PC-9 (cell line): ENCODE measurements around the gene EPHA3.

ENCODE experiments used
- EZH2 ChIP-seq: fragments of 200-600 bp; sonication (generic); IDR thresholded peaks from 2 replicates; pipeline ENCODE4 v1.8.0; 2017; ENCODE audit warnings: antibody characterized with exemption, low read depth
- TF ChIP-seq, protein P1 (sequence below): fragments of 200-600 bp; sonication (generic); conservative IDR thresholded peaks from 2 replicates; pipeline ENCODE4 v1.6.1; 2017; ENCODE audit warnings: mixed run types, antibody characterized with exemption, mild to moderate bottlenecking, moderate library complexity

DNA sequence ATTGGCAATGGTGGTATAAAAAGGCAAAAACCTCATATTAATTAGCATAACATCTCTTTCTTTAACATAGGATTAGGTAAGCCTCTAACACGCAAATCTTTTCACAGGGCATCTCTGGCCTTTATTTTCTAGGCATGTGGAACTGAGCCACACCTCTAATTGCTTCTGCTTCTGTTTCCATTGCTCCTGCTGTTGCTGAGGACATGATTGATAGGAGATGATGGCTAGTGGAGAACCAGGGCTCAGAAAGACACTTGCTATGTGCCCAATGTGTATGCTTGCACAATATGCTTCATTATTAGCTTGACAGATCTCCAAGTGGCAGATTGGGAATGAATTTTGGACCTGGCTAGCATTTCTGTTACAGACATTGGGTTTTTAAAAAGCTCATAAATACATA lies 114.5 kb downstream of the EPHA3 start:
- TF ChIP-seq, protein P1, sequence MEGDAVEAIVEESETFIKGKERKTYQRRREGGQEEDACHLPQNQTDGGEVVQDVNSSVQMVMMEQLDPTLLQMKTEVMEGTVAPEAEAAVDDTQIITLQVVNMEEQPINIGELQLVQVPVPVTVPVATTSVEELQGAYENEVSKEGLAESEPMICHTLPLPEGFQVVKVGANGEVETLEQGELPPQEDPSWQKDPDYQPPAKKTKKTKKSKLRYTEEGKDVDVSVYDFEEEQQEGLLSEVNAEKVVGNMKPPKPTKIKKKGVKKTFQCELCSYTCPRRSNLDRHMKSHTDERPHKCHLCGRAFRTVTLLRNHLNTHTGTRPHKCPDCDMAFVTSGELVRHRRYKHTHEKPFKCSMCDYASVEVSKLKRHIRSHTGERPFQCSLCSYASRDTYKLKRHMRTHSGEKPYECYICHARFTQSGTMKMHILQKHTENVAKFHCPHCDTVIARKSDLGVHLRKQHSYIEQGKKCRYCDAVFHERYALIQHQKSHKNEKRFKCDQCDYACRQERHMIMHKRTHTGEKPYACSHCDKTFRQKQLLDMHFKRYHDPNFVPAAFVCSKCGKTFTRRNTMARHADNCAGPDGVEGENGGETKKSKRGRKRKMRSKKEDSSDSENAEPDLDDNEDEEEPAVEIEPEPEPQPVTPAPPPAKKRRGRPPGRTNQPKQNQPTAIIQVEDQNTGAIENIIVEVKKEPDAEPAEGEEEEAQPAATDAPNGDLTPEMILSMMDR: no peak
- no peak for TF ChIP-seq EZH2
